Measurements from ENCODE around the gene NUDT1.

The NUDT1 gene

DNA sequence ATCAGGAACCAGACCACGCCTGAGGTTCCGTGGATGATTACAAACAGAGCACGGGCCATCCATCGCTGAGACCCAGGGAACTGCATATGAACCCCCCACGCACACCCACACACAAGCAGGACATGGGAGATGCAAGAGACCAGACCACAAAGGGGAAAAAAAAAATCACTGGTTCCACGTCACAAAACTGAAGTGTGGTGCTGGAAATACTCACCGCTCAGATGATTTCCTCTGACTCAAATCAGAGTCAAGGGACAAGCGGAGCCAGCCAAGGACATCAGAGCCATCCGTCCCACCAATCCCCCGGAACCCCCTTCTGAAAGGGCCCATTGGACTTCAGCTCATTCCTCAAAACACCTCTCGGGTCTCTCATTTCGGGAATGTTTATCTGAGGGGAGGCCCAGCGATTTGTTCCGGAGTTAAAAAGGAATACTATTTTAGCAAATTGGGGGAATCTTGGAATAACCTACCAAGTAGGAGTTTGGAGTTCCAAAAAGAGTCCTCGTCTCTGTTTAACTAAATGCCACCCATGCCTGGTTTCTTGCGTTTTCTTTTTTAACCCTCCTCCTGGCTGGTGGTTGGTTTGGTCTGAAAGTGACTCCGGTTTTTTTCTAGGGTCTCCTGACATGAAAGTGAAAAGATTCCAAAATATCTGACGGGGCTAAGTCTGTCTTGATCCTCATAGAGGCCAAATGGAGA is 57.3 kb downstream of the NUDT1 start:
- peak in 1 of 3 experiments; percentile 16 for DNase-seq (ENCODE audit: low read depth in 3 of 3)

DNA sequence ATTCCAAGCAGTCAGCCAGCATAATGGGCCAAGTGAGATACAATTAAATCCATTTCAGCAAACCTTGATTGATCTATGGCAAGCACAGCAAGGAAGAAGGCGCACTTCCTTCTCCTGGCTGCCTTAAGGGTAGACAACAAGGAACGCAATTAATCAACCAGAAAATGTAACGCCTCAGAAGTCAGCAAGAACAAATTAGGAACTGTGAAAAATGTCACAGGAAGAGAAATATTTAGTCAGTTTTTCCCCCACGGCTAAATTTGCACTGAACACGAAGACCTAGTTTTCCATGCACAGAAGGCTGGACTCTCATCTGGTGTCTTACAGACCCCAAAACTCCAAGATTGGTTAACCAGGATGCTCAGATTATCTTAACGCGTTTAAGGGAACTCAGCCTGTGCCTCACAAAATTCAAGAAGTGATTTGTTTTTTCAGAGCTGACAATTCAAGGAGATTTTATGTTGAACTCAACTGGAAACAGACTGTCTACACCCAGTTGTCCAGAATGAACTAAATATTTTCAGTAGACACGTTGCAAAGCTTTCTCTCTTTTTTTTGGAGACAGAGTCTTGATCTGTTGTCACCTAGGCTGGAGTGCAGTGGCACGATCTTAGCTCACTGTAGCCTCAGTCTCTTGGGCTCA is 58.0 kb downstream of the NUDT1 start:
- DNase-seq (ENCODE audit: low read depth in 3 of 3), result no peak
